ENCODE data around the gene CLDN14. TPM values are rescaled to one million over a fixed set of nuclear protein-coding genes. Genes with fewer than 3 reads are reported as not detected.
"Not testable (repeated sequence)": the region's sequence is repeated elsewhere in the genome, so short reads cannot be mapped to it uniquely, and the experiment has no call there.

CLDN14 gene
- total and polyA plus RNA-seq, 7 experiments from 2014 or later: not detected

DNA sequence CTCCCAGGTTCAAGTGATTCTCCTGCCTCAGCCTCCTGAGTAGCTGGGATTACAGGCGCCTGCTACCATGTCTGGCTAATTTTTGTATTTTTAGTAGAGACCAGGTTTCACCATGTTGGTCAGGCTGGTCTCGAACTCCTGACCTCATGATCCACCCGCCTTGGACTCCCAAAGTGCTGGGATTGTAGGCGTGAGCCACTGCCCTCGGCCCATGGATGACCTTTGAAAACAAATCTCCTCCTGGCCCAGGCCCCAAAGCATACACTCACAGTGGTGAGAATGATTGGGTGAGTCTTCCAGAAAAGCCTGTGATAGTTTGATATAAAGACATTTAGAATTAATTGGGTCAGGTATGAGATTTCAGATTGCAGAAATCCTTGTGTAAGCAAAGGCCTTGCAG is 3.4 kb downstream of the CLDN14 start:
- H3K4me1 Mint-ChIP-seq; H3K36me3 ChIP-seq (ENCODE audit: control insufficient read depth in 2 of 3, insufficient read depth in 3 of 3, low read length in 3 of 3); ATAC-seq; H3K27ac Mint-ChIP-seq; H3K4me3 ChIP-seq (ENCODE audit: low read length); H3K27ac ChIP-seq (ENCODE audit: low read depth, low read length); H3K4me3 Mint-ChIP-seq; H3K4me1 ChIP-seq (ENCODE audit: control insufficient read depth in 2 of 2, insufficient read depth in 2 of 2, low read length in 2 of 2); H3K27me3 ChIP-seq (ENCODE audit: control insufficient read depth in 2 of 2, insufficient read depth in 2 of 2, low read length in 2 of 2); intact Hi-C loops (cut with micrococcal nuclease); CTCF ChIA-PET; POLR2A ChIA-PET; H3K36me3 Mint-ChIP-seq; DNase-seq; H3K9me3 ChIP-seq (ENCODE audit: control insufficient read depth in 2 of 3, low read length in 3 of 3): not testable (repeated sequence)
- peaks cover 0 to 10% (median 2%) of the 10 kb centered on the region in 11 donors for H3K9me3 Mint-ChIP-seq
- peaks cover 0 to 18% (median 6%) of the 10 kb centered on the region in 5 donors for H3K27me3 Mint-ChIP-seq

DNA sequence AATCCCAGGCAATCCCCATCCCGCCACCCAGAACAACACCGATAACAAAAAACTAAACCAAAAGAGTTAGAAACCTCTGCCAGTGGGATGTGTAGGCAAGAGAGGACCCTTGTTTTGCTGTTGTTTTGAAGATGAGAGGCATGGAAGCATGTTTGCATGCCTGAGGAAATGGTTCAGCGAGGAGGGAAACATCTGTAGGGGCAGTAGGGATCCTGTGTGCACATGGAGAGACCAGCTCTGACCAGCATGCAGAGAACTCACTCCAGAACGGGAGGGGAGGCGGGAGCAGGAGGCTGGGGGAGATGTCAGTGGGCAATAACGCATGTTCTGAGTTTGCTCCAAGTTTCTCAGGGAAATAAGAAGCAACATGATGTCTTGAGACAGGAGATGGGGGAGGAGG is 5.3 kb downstream of the CLDN14 start:
- H3K27ac ChIP-seq (ENCODE audit: low read depth, low read length): no peak overlapping the region
- DNase-seq: no peak
- Mint-ChIP-seq H3K27me3 (peaks cover 0 to 15% (median 6%) of the 10 kb centered on the region in 5 donors), H3K36me3 (peaks cover 0 to 5% (median 3%) of the 10 kb centered on the region in 5 donors), H3K27ac (no peak overlapping the region), H3K9me3 (peaks cover 0 to 10% (median 2%) of the 10 kb centered on the region in 11 donors), H3K4me1 (peaks cover 0 to 3% (median 0%) of the 10 kb centered on the region in 7 donors), H3K4me3 (no peak overlapping the region)
- ChIA-PET POLR2A (interaction anchor here (0.5 kb wide), 1 partner anchor 59 kb away, joined by 4 read pairs; no protein-coding TSS in a partner anchor), CTCF (no interaction called here)
- H3K4me1 ChIP-seq (ENCODE audit: control insufficient read depth in 2 of 2, insufficient read depth in 2 of 2, low read length in 2 of 2): no peaks in the 10 kb centered on the region
- H3K27me3 ChIP-seq (ENCODE audit: control insufficient read depth in 2 of 2, insufficient read depth in 2 of 2, low read length in 2 of 2): no peaks in the 10 kb centered on the region
- H3K9me3 ChIP-seq (ENCODE audit: control insufficient read depth in 2 of 3, low read length in 3 of 3): no peaks in the 10 kb centered on the region
- ATAC-seq: no peak
- no peak overlapping the region for H3K4me3 ChIP-seq (ENCODE audit: low read length)
- no peaks in the 10 kb centered on the region for H3K36me3 ChIP-seq (ENCODE audit: control insufficient read depth in 2 of 3, insufficient read depth in 3 of 3, low read length in 3 of 3)
- intact Hi-C loops (cut with micrococcal nuclease): no loop called here

DNA sequence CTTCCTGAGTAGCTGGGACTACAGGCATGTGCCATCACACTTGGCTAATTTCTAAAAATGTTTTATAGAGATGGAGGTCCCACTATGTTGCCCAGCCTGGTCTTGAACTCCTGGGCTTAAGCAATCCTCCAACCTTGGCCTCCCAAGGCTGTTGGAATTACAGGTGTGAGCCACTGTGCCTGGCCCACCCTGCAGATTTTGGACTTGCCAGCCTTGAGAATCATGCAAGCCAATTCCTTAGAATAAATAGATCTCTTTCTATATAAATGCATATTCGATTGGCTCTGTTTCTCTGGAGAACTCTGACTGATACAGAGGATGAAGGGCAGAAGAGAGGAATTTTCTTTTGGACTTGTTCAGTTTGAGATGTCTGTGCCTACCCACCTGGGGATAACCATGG is 6.7 kb downstream of the CLDN14 start:
- ChIA-PET CTCF (no interaction called here), POLR2A (no interaction called here)
- intact Hi-C loops (cut with micrococcal nuclease): no loop called here
- no peak overlapping the region for H3K27ac ChIP-seq (ENCODE audit: low read depth, low read length)
- H3K4me3 Mint-ChIP-seq: no peak overlapping the region
- H3K4me1 ChIP-seq (ENCODE audit: control insufficient read depth in 2 of 2, insufficient read depth in 2 of 2, low read length in 2 of 2): no peaks in the 10 kb centered on the region
- no peaks in the 10 kb centered on the region for H3K27me3 ChIP-seq (ENCODE audit: control insufficient read depth in 2 of 2, insufficient read depth in 2 of 2, low read length in 2 of 2)
- no peak overlapping the region for H3K4me3 ChIP-seq (ENCODE audit: low read length)
- DNase-seq: no peak
- no peak overlapping the region for H3K27ac Mint-ChIP-seq
- H3K27me3 Mint-ChIP-seq: peaks cover 0 to 15% (median 6%) of the 10 kb centered on the region in 5 donors
- H3K4me1 Mint-ChIP-seq: peaks cover 0 to 3% (median 0%) of the 10 kb centered on the region in 7 donors
- H3K9me3 ChIP-seq (ENCODE audit: control insufficient read depth in 2 of 3, low read length in 3 of 3): no peaks in the 10 kb centered on the region
- peaks cover 0 to 10% (median 2%) of the 10 kb centered on the region in 11 donors for H3K9me3 Mint-ChIP-seq
- H3K36me3 Mint-ChIP-seq: peaks cover 0 to 5% (median 3%) of the 10 kb centered on the region in 5 donors
- no peaks in the 10 kb centered on the region for H3K36me3 ChIP-seq (ENCODE audit: control insufficient read depth in 2 of 3, insufficient read depth in 3 of 3, low read length in 3 of 3)
- ATAC-seq: no peak

DNA sequence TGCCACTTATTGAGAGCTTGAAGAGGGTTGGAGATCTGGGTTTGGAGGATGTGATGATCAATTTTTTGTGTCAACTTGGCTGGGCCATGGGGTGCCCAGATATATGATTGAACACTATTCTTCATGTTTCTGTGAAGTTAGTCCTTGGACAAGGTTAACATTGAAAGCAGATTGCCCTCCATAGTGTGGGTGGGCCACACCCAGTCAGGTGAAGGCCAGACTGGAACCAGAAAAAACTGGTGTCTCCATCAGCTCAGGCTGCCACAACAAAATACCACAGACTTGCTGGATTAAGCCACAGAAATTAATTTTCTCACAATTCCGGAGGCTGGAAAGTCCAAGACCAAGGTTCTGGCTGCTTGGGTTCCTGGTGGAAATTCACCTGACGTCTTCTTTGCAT is 7.5 kb downstream of the CLDN14 start:
- POLR2A ChIA-PET: no interaction called here
- Histone ChIP-seq H3K4me1 (ENCODE audit: control insufficient read depth in 2 of 2, insufficient read depth in 2 of 2, low read length in 2 of 2) (no peaks in the 10 kb centered on the region), H3K9me3 (ENCODE audit: control insufficient read depth in 2 of 3, low read length in 3 of 3) (no peaks in the 10 kb centered on the region), H3K4me3 (ENCODE audit: low read length) (no peak overlapping the region), H3K27me3 (ENCODE audit: control insufficient read depth in 2 of 2, insufficient read depth in 2 of 2, low read length in 2 of 2) (no peaks in the 10 kb centered on the region), H3K27ac (ENCODE audit: low read depth, low read length) (no peak overlapping the region), H3K36me3 (ENCODE audit: control insufficient read depth in 2 of 3, insufficient read depth in 3 of 3, low read length in 3 of 3) (no peaks in the 10 kb centered on the region)
- DNase-seq: no peak
- Mint-ChIP-seq H3K27me3 (peaks cover 0 to 15% (median 6%) of the 10 kb centered on the region in 5 donors), H3K4me1 (peaks cover 0 to 3% (median 0%) of the 10 kb centered on the region in 7 donors), H3K4me3 (no peak overlapping the region), H3K9me3 (peaks cover 0 to 10% (median 2%) of the 10 kb centered on the region in 11 donors), H3K27ac (no peak overlapping the region), H3K36me3 (peaks cover 0 to 5% (median 3%) of the 10 kb centered on the region in 5 donors)
- CTCF ChIA-PET: no interaction called here
- no peak for ATAC-seq
- intact Hi-C loops (cut with micrococcal nuclease): no loop called here

DNA sequence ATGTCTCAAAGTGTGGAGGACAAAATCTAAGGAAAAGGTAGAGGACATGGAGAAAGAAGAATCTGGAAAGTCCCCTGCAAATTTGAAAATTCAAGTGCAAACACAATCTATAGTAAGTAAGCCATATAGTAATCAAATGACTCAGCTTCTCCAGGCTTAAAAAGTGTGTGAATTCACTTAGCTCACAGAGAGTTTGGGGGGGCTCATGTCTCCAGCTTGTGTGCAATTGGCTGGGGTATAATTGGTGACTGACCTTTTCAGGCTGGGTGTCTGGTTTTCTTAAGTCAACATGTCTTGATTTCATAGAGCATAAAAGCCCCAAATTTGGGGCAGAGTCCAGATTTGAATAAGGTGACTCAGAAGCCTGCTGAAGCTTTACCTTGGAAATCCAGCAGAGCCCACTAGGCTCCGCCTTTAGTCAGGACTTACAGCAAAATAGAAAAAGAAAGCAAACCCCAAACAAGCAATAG is 8.6 kb downstream of the CLDN14 start:
- H3K4me3 ChIP-seq (ENCODE audit: low read length): no peak overlapping the region
- H3K9me3 ChIP-seq (ENCODE audit: control insufficient read depth in 2 of 3, low read length in 3 of 3): no peaks in the 10 kb centered on the region
- no peak overlapping the region for H3K4me3 Mint-ChIP-seq
- intact Hi-C loops (cut with micrococcal nuclease): no loop called here
- POLR2A ChIA-PET: no interaction called here
- H3K4me1 ChIP-seq (ENCODE audit: control insufficient read depth in 2 of 2, insufficient read depth in 2 of 2, low read length in 2 of 2): no peaks in the 10 kb centered on the region
- DNase-seq (no peak), ATAC-seq (no peak)
- no peaks in the 10 kb centered on the region for H3K27me3 ChIP-seq (ENCODE audit: control insufficient read depth in 2 of 2, insufficient read depth in 2 of 2, low read length in 2 of 2)
- no peaks in the 10 kb centered on the region for H3K36me3 ChIP-seq (ENCODE audit: control insufficient read depth in 2 of 3, insufficient read depth in 3 of 3, low read length in 3 of 3)
- CTCF ChIA-PET: no interaction called here
- peaks cover 0 to 15% (median 6%) of the 10 kb centered on the region in 5 donors for H3K27me3 Mint-ChIP-seq
- peaks cover 0 to 10% (median 2%) of the 10 kb centered on the region in 11 donors for H3K9me3 Mint-ChIP-seq
- no peak overlapping the region for H3K27ac ChIP-seq (ENCODE audit: low read depth, low read length)
- no peak overlapping the region for H3K27ac Mint-ChIP-seq
- peaks cover 0 to 3% (median 0%) of the 10 kb centered on the region in 7 donors for H3K4me1 Mint-ChIP-seq
- peaks cover 0 to 5% (median 3%) of the 10 kb centered on the region in 5 donors for H3K36me3 Mint-ChIP-seq

DNA sequence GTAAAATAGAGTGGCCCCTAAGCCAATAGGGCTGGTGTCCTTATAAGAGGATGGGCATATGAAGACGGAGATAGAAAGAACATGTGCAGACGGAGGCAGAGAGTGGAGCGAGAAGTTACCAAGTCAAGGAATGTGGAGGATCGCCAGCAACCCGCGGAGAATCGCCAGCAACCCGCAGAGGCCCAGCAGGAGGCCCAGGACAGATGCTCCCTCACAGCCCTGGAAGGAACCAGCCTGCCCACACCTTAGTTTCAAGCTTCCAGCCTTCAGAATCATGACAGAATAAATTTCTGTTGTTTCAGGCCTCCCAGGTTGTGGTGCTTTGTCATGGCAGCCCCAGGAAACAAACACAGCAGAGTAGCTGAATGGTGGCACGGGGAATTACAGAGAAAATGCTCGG is 9.6 kb downstream of the CLDN14 start:
- intact Hi-C loops (cut with micrococcal nuclease): no loop called here
- Mint-ChIP-seq H3K4me1 (peaks cover 0 to 3% (median 0%) of the 10 kb centered on the region in 7 donors), H3K9me3 (peaks cover 0 to 10% (median 2%) of the 10 kb centered on the region in 11 donors), H3K4me3 (no peak overlapping the region), H3K36me3 (peaks cover 0 to 5% (median 3%) of the 10 kb centered on the region in 5 donors), H3K27ac (no peak overlapping the region), H3K27me3 (peaks cover 0 to 15% (median 6%) of the 10 kb centered on the region in 5 donors)
- no peaks in the 10 kb centered on the region for H3K27me3 ChIP-seq (ENCODE audit: control insufficient read depth in 2 of 2, insufficient read depth in 2 of 2, low read length in 2 of 2)
- H3K4me3 ChIP-seq (ENCODE audit: low read length): no peak overlapping the region
- ATAC-seq (no peak), DNase-seq (no peak)
- CTCF ChIA-PET: no interaction called here
- POLR2A ChIA-PET: no interaction called here
- no peaks in the 10 kb centered on the region for H3K9me3 ChIP-seq (ENCODE audit: control insufficient read depth in 2 of 3, low read length in 3 of 3)
- H3K36me3 ChIP-seq (ENCODE audit: control insufficient read depth in 2 of 3, insufficient read depth in 3 of 3, low read length in 3 of 3): no peaks in the 10 kb centered on the region
- H3K4me1 ChIP-seq (ENCODE audit: control insufficient read depth in 2 of 2, insufficient read depth in 2 of 2, low read length in 2 of 2): no peaks in the 10 kb centered on the region
- no peak overlapping the region for H3K27ac ChIP-seq (ENCODE audit: low read depth, low read length)

DNA sequence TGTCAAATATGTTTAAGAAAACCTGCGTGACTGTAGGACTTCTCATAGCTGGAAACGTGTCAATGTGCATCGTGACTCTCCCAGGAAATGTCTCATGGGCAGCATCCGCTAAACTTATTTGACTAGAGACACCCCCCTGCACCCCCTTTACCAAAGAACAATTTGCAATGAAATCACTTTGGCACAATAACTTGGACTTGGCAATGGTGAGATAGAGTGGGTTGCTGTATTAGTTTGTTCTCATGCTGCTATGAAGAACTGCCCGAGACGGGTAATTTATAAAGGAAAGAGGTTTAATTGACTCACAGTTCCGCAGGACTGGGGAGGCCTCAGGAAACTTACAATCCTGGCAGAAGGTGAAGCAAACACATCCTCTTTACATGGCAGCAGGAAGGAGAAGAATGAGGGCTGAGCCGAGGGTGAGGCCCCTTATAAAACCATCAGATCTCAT is 13.8 kb downstream of the CLDN14 start:
- ATAC-seq (no peak), DNase-seq (no peak)
- H3K4me1 Mint-ChIP-seq: peaks cover 0 to 3% (median 0%) of the 10 kb centered on the region in 7 donors
- no peak overlapping the region for H3K27ac Mint-ChIP-seq
- H3K4me3 Mint-ChIP-seq: no peak overlapping the region
- Histone ChIP-seq H3K27ac (ENCODE audit: low read depth, low read length) (no peak overlapping the region), H3K9me3 (ENCODE audit: control insufficient read depth in 2 of 3, low read length in 3 of 3) (no peaks in the 10 kb centered on the region), H3K27me3 (ENCODE audit: control insufficient read depth in 2 of 2, insufficient read depth in 2 of 2, low read length in 2 of 2) (no peaks in the 10 kb centered on the region), H3K4me1 (ENCODE audit: control insufficient read depth in 2 of 2, insufficient read depth in 2 of 2, low read length in 2 of 2) (no peaks in the 10 kb centered on the region), H3K4me3 (ENCODE audit: low read length) (no peak overlapping the region), H3K36me3 (ENCODE audit: control insufficient read depth in 2 of 3, insufficient read depth in 3 of 3, low read length in 3 of 3) (no peaks in the 10 kb centered on the region)
- CTCF ChIA-PET: no interaction called here
- POLR2A ChIA-PET: no interaction called here
- intact Hi-C loops (cut with micrococcal nuclease): no loop called here
- H3K9me3 Mint-ChIP-seq: no peaks in the 10 kb centered on the region
- peaks cover 0 to 11% (median 3%) of the 10 kb centered on the region in 5 donors for H3K27me3 Mint-ChIP-seq
- no peaks in the 10 kb centered on the region for H3K36me3 Mint-ChIP-seq
